ENCODE data around the gene TRIM8. TPM values are rescaled to one million over a fixed set of nuclear protein-coding genes. Genes with fewer than 3 reads are reported as not detected.
A peak's percentile ranks its signal among the peaks of the same experiment; 100 is the strongest.

The TRIM8 gene
- total and polyA plus RNA-seq, 2 donors (not counting 3 experiments of a cell fraction or from before 2014, with no cell fraction given), result 74.1 to 114 TPM

- Histone ChIP-seq H4K20me1 (replicated peaks; ENCODE audit: control insufficient read depth, extremely low read depth, insufficient read depth, low read length) (no peaks in the 10 kb centered on the region), H3K27me3 (ENCODE audit: control insufficient read depth in 2 of 2, insufficient read depth in 2 of 2, low read length in 2 of 2) (no peaks in the 10 kb centered on the region), H3K4me2 (ENCODE audit: insufficient read depth, low read length) (no peak overlapping the region), H3K79me2 (ENCODE audit: control insufficient read depth, insufficient read depth, low read length) (no peaks in the 10 kb centered on the region), H3K4me3 (replicated peaks in 1 of 3; ENCODE audit: insufficient read depth in 1 of 3, low read depth in 1 of 3, low read length in 3 of 3) (no peak overlapping the region), H3K27ac (ENCODE audit: insufficient read depth, low read depth, low read length) (peak overlapping the region; percentile 58), H3K9ac (replicated peaks; ENCODE audit: extremely low read depth, insufficient read depth, low read length) (no peak overlapping the region), H2AFZ (ENCODE audit: low read depth, low read length) (no peak overlapping the region), H3K4me1 (ENCODE audit: control insufficient read depth, extremely low read depth, insufficient read depth, low read length) (peaks cover 33% of the 10 kb centered on the region), H3K9me3 (replicated peaks; ENCODE audit: control insufficient read depth, insufficient read depth, low read length) (no peaks in the 10 kb centered on the region), H3K36me3 (ENCODE audit: control insufficient read depth in 2 of 2, extremely low read depth in 1 of 2, insufficient read depth in 2 of 2, low read length in 2 of 2) (peaks cover 0 to 8% of the 10 kb centered on the region in 2 experiments), H3K9me1 (replicated peaks; ENCODE audit: control insufficient read depth, extremely low read depth, insufficient read depth, low read length) (no peaks in the 10 kb centered on the region)
- ChIA-PET POLR2A (interaction anchor here (1.0 to 1.3 kb wide), 2 partner anchors 14 to 15 kb away, joined by 3 to 4 read pairs; no protein-coding TSS in a partner anchor), CTCF (interaction anchor here (0.7 to 2.1 kb wide), 9 partner anchors 8 to 36 kb away, joined by 3 to 9 read pairs (median 4); partner anchors contain the start of gene TRIM8)
- intact Hi-C loops (cut with micrococcal nuclease) (loop anchor here (1.0 kb wide), 1 partner anchor 8 kb away; no protein-coding TSS in a partner anchor), dilution Hi-C loops (cut with MboI; ENCODE audit: extremely low pct_ligation_motif_present, low sequenced_read_pairs) (no loop called here)
- TF ChIP-seq POLR2A (IDR thresholded peaks at IDR 0.05; ENCODE audit: low read depth, low read length) (no peak), CTCF (IDR thresholded peaks at IDR 0.05; ENCODE audit: extremely low read depth in 1 of 2, insufficient read depth in 1 of 2, low read depth in 1 of 2, low read length in 2 of 2) (no peak)
- FAIRE-seq, result no peak
- BruUV-seq (replicated peaks), result no TSS peak
- no peak for DNase-seq (ENCODE audit: low read depth, low spot score)
Measured at GRCh38 chr10:102620138-102620590, 24.1 kb upstream of the TRIM8 start.

GRCh38 chr10:102620591-102621442, 23.5 kb upstream of the TRIM8 start:
- ChIA-PET CTCF (interaction anchor here (0.7 to 2.1 kb wide), 9 partner anchors 9 to 117 kb away, joined by 3 to 9 read pairs (median 4); partner anchors contain the start of genes SUFU and TRIM8), POLR2A (interaction anchor here (0.9 to 1.3 kb wide), 4 partner anchors 13 to 25 kb away, joined by 3 to 4 read pairs (median 4); no protein-coding TSS in a partner anchor)
- Histone ChIP-seq H4K20me1 (replicated peaks; ENCODE audit: control insufficient read depth, extremely low read depth, insufficient read depth, low read length) (no peaks in the 10 kb centered on the region), H3K4me1 (ENCODE audit: control insufficient read depth, extremely low read depth, insufficient read depth, low read length) (peaks cover 33% of the 10 kb centered on the region), H3K79me2 (ENCODE audit: control insufficient read depth, insufficient read depth, low read length) (no peaks in the 10 kb centered on the region), H3K27ac (ENCODE audit: insufficient read depth, low read depth, low read length) (peak overlapping the region; percentile 58), H3K9me3 (replicated peaks; ENCODE audit: control insufficient read depth, insufficient read depth, low read length) (no peaks in the 10 kb centered on the region), H3K4me2 (ENCODE audit: insufficient read depth, low read length) (no peak overlapping the region), H3K27me3 (ENCODE audit: control insufficient read depth in 2 of 2, insufficient read depth in 2 of 2, low read length in 2 of 2) (no peaks in the 10 kb centered on the region), H3K9ac (replicated peaks; ENCODE audit: extremely low read depth, insufficient read depth, low read length) (peak overlapping the region; percentile 38), H3K36me3 (ENCODE audit: control insufficient read depth in 2 of 2, extremely low read depth in 1 of 2, insufficient read depth in 2 of 2, low read length in 2 of 2) (peaks cover 0 to 8% of the 10 kb centered on the region in 2 experiments), H3K9me1 (replicated peaks; ENCODE audit: control insufficient read depth, extremely low read depth, insufficient read depth, low read length) (no peaks in the 10 kb centered on the region), H2AFZ (ENCODE audit: low read depth, low read length) (peak overlapping the region; percentile 16), H3K4me3 (replicated peaks in 1 of 3; ENCODE audit: insufficient read depth in 1 of 3, low read depth in 1 of 3, low read length in 3 of 3) (no peak overlapping the region)
- DNase-seq (ENCODE audit: low read depth, low spot score), result peak; percentile 51
- BruUV-seq (replicated peaks), result no TSS peak
- TF ChIP-seq POLR2AphosphoS5 (IDR thresholded peaks at IDR 0.05; ENCODE audit: insufficient read depth, low read depth, low read length) (peak; percentile 7), EZH2 (IDR thresholded peaks at IDR 0.05; ENCODE audit: borderline replicate concordance, low read depth, low read length, severe bottlenecking) (no peak)
- dilution Hi-C loops (cut with MboI; ENCODE audit: extremely low pct_ligation_motif_present, low sequenced_read_pairs) (no loop called here), intact Hi-C loops (cut with micrococcal nuclease) (loop anchor here (1.0 kb wide), 1 partner anchor 7 kb away; no protein-coding TSS in a partner anchor)
- FAIRE-seq, result peak; percentile 38

Measured in endothelial cell of umbilical vein (primary cell).